GM12878 (cell line): ENCODE measurements around the gene PSMC6. TPM values are rescaled to one million over a fixed set of nuclear protein-coding genes. Genes with fewer than 3 reads are reported as not detected.
A peak's percentile ranks its signal among the peaks of the same experiment; 100 is the strongest.

Source experiments
- CBX5 ChIP-seq: sonication (generic); IDR thresholded peaks from 2 replicates; pipeline ENCODE4 v1.6.1; 2016; ENCODE audit warnings: low read depth, moderate library complexity, mild to moderate bottlenecking, inconsistent platforms
- CHD2 ChIP-seq: IDR thresholded peaks from 2 replicates; pipeline ENCODE4 v1.6.1; 2011; ENCODE audit warnings: low read depth, low read length, improper control_type of control experiment, borderline replicate concordance
- IKZF1 ChIP-seq: fragments of 450-650 bp; conservative IDR thresholded peaks from 2 replicates; pipeline ENCODE4 v1.6.1; 2017; ENCODE audit warnings: antibody characterized with exemption, mild to moderate bottlenecking
- JUND ChIP-seq: IDR thresholded peaks from 2 replicates; pipeline ENCODE4 v1.6.1; 2012; ENCODE audit warnings: low read depth, mild to moderate bottlenecking, low read length, improper control_type of control experiment, moderate library complexity
- KLF5 ChIP-seq: fragments of 450-650 bp; IDR thresholded peaks from 2 replicates; pipeline ENCODE4 v1.6.1; 2014; ENCODE audit warnings: mild to moderate bottlenecking; ENCODE audit not compliant: partially characterized antibody
- MEF2B ChIP-seq: fragments of 450-650 bp; IDR thresholded peaks from 2 replicates; pipeline ENCODE4 v1.6.1; 2018; ENCODE audit warnings: mild to moderate bottlenecking, moderate library complexity; ENCODE audit not compliant: partially characterized antibody, poor library complexity, severe bottlenecking
- PAX8 ChIP-seq: fragments of 450-650 bp; IDR thresholded peaks from 2 replicates; pipeline ENCODE4 v1.6.1; 2017; ENCODE audit warnings: mild to moderate bottlenecking, moderate library complexity
- RAD21 ChIP-seq: IDR thresholded peaks from 2 replicates; pipeline ENCODE4 v1.6.1; 2011; ENCODE audit warnings: mild to moderate bottlenecking, low read depth, low read length, moderate library complexity; ENCODE audit not compliant: insufficient read depth
- RAD51 ChIP-seq: fragments of 450-650 bp; IDR thresholded peaks from 2 replicates; pipeline ENCODE4 v1.6.1; 2016; ENCODE audit warnings: moderate library complexity, mild to moderate bottlenecking, inconsistent platforms
- SMARCA5 ChIP-seq: fragments of 450-650 bp; IDR thresholded peaks from 2 replicates; pipeline ENCODE4 v1.6.1; 2017; ENCODE audit warnings: mild to moderate bottlenecking
- SPI1 ChIP-seq: IDR thresholded peaks from 2 replicates; pipeline ENCODE4 v1.6.1; 2011; ENCODE audit warnings: low read depth, mild to moderate bottlenecking, low read length, moderate library complexity, borderline replicate concordance; ENCODE audit not compliant: insufficient read depth
- TCF3 ChIP-seq: IDR thresholded peaks from 2 replicates; pipeline ENCODE4 v1.6.1; 2012; ENCODE audit warnings: low read depth, mild to moderate bottlenecking, low read length, borderline replicate concordance; ENCODE audit not compliant: insufficient read depth
- WRNIP1 ChIP-seq: IDR thresholded peaks from 2 replicates; pipeline ENCODE4 v1.6.1; 2011; ENCODE audit warnings: low read depth, low read length, improper control_type of control experiment, borderline replicate concordance
- ZNF207 ChIP-seq: fragments of 450-650 bp; IDR thresholded peaks from 2 replicates; pipeline ENCODE4 v1.6.1; 2014; ENCODE audit warnings: antibody characterized with exemption, mild to moderate bottlenecking, borderline replicate concordance
- polyA plus RNA-seq, 11 experiments: library from polyadenylated mRNA; depleted of rRNA in 4 of 11; unstranded in 6 of 11; stranded (reverse) in 5 of 11; fragments of >200 nt; fragmentation: Nextera tagmentation in 4 of 11; fragmentation: Illumina TruSeq in 1 of 11; extraction: Ambion mirVana in 4 of 11; extraction: Trizol in 1 of 11; gene quantifications; 1 replicate in 1 of 11; 2 replicates in 10 of 11; pipeline versions ENCODE4 v1.2.1 to v1.2.3, GENCODE V29; 2011 to 2016; ENCODE audit warnings: inconsistent platforms in 2 of 11, missing spikeins in 2 of 11, low read depth in 1 of 11
- total RNA-seq, 4 experiments: library from RNA; depleted of rRNA in 3 of 4; stranded (reverse); fragments of >200 nt in 3 of 4; fragmentation: Illumina TruSeq in 1 of 4; extraction: Trizol in 1 of 4; gene quantifications; 2 replicates each; pipeline versions ENCODE4 v1.2.1 to v1.2.3, GENCODE V29; 2013 to 2021
- TF ChIP-seq, protein P1 (sequence below): fragments of 450-650 bp; IDR thresholded peaks from 2 replicates; pipeline ENCODE4 v1.6.1; 2016; ENCODE audit warnings: mild to moderate bottlenecking
- TF ChIP-seq, protein P2 (sequence below): fragments of 450-650 bp; conservative IDR thresholded peaks from 2 replicates; pipeline ENCODE4 v1.6.1; 2017; ENCODE audit warnings: mild to moderate bottlenecking, moderate library complexity
- TF ChIP-seq, protein P3 (sequence below): fragments of 450-650 bp; IDR thresholded peaks from 2 replicates; pipeline ENCODE4 v1.6.1; 2017; ENCODE audit warnings: mild to moderate bottlenecking, low read depth, inconsistent platforms; ENCODE audit not compliant: poor library complexity, severe bottlenecking
- TF ChIP-seq, protein P4 (sequence below): IDR thresholded peaks from 2 replicates; pipeline ENCODE4 v1.6.1; 2012; ENCODE audit warnings: low read length, inconsistent platforms
- TF ChIP-seq, protein P5 (sequence below), 3 experiments: IDR thresholded peaks in 2 of 3; conservative IDR thresholded peaks in 1 of 3; 2 replicates each; pipeline ENCODE4 v1.5.1; 2011; ENCODE audit warnings: low read depth in 3 of 3, low read length in 3 of 3, mild to moderate bottlenecking in 3 of 3, control low read depth in 2 of 3, moderate library complexity in 2 of 3, inconsistent platforms in 1 of 3, mixed read lengths in 1 of 3; ENCODE audit not compliant: control insufficient read depth in 2 of 3, insufficient read depth in 1 of 3; ENCODE audit errors: extremely low read depth in 1 of 3

PSMC6 gene
- total and polyA plus RNA-seq, 10 of the 15 experiments (the other 5 are each of a cell fraction or from before 2014, with no cell fraction given): 71.4 to 192 (median 153) TPM

DNA sequence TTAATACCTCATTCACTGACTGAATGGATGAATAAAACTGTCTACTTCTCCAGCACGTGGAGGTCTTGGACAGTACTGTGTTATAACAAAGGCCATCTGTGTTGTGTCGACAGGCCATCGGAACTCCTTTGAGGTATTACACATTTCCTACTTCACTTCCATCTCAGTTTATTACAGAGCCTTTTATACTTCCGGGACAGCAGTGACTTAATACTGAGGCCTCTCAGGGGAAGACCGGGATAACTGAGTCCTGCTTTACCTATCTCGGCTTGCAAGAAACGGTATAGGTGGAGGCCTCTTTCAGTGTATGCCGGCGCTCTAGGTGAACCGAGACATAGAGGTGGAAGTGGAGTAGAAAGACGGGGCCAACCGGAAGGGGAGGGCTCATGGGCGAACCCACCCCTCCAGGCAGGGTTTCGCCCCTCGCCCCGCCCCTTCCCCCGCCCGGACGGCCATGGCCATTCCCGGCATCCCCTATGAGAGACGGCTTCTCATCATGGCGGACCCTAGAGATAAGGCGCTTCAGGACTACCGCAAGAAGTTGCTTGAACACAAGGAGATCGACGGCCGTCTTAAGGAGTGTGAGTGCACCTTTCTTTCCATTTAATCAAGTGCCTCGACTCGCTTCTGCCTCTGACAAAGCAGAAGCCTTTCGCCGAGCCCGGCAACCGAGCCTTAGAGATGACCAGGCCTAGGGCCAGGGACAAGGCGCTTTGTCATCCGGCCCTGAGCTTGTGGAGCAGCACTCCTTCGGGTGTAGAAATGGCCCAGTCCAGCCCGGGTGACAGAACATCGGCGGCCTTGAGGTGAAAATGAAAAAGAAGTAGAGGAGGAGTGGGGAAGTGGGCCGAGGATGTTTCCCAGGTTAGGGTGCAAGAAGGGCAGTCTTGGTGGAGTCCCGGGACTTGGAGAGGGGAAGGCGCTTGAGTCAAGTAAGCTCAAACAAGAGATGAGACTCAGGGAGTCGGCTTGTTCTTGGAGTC, at the start of gene PSMC6 (continued):
- TF ChIP-seq CHD2 (no peak), ZNF207 (0 out of 2 replicates have a peak, but pooled peaks have one; percentile 24), PAX8 (no peak), SMARCA5 (no peak), JUND (no peak), RAD21 (no peak), MEF2B (no peak), RAD51 (no peak), KLF5 (no peak), SPI1 (peak; percentile 37; the same call in 1 of the 2 replicates), WRNIP1 (no peak), IKZF1 (peak; percentile 38; the same call in 1 of the 2 replicates), CBX5 (no peak), TCF3 (no peak)
- TF ChIP-seq, protein P1, sequence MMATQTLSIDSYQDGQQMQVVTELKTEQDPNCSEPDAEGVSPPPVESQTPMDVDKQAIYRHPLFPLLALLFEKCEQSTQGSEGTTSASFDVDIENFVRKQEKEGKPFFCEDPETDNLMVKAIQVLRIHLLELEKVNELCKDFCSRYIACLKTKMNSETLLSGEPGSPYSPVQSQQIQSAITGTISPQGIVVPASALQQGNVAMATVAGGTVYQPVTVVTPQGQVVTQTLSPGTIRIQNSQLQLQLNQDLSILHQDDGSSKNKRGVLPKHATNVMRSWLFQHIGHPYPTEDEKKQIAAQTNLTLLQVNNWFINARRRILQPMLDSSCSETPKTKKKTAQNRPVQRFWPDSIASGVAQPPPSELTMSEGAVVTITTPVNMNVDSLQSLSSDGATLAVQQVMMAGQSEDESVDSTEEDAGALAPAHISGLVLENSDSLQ: peak; percentile 55
- TF ChIP-seq, protein P2, sequence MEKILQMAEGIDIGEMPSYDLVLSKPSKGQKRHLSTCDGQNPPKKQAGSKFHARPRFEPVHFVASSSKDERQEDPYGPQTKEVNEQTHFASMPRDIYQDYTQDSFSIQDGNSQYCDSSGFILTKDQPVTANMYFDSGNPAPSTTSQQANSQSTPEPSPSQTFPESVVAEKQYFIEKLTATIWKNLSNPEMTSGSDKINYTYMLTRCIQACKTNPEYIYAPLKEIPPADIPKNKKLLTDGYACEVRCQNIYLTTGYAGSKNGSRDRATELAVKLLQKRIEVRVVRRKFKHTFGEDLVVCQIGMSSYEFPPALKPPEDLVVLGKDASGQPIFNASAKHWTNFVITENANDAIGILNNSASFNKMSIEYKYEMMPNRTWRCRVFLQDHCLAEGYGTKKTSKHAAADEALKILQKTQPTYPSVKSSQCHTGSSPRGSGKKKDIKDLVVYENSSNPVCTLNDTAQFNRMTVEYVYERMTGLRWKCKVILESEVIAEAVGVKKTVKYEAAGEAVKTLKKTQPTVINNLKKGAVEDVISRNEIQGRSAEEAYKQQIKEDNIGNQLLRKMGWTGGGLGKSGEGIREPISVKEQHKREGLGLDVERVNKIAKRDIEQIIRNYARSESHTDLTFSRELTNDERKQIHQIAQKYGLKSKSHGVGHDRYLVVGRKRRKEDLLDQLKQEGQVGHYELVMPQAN: peak; percentile 64
- TF ChIP-seq, protein P3, sequence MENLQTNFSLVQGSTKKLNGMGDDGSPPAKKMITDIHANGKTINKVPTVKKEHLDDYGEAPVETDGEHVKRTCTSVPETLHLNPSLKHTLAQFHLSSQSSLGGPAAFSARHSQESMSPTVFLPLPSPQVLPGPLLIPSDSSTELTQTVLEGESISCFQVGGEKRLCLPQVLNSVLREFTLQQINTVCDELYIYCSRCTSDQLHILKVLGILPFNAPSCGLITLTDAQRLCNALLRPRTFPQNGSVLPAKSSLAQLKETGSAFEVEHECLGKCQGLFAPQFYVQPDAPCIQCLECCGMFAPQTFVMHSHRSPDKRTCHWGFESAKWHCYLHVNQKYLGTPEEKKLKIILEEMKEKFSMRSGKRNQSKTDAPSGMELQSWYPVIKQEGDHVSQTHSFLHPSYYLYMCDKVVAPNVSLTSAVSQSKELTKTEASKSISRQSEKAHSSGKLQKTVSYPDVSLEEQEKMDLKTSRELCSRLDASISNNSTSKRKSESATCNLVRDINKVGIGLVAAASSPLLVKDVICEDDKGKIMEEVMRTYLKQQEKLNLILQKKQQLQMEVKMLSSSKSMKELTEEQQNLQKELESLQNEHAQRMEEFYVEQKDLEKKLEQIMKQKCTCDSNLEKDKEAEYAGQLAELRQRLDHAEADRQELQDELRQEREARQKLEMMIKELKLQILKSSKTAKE: peak; percentile 37
- TF ChIP-seq, protein P4, sequence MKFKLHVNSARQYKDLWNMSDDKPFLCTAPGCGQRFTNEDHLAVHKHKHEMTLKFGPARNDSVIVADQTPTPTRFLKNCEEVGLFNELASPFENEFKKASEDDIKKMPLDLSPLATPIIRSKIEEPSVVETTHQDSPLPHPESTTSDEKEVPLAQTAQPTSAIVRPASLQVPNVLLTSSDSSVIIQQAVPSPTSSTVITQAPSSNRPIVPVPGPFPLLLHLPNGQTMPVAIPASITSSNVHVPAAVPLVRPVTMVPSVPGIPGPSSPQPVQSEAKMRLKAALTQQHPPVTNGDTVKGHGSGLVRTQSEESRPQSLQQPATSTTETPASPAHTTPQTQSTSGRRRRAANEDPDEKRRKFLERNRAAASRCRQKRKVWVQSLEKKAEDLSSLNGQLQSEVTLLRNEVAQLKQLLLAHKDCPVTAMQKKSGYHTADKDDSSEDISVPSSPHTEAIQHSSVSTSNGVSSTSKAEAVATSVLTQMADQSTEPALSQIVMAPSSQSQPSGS: no peak
- TF ChIP-seq, protein P5, sequence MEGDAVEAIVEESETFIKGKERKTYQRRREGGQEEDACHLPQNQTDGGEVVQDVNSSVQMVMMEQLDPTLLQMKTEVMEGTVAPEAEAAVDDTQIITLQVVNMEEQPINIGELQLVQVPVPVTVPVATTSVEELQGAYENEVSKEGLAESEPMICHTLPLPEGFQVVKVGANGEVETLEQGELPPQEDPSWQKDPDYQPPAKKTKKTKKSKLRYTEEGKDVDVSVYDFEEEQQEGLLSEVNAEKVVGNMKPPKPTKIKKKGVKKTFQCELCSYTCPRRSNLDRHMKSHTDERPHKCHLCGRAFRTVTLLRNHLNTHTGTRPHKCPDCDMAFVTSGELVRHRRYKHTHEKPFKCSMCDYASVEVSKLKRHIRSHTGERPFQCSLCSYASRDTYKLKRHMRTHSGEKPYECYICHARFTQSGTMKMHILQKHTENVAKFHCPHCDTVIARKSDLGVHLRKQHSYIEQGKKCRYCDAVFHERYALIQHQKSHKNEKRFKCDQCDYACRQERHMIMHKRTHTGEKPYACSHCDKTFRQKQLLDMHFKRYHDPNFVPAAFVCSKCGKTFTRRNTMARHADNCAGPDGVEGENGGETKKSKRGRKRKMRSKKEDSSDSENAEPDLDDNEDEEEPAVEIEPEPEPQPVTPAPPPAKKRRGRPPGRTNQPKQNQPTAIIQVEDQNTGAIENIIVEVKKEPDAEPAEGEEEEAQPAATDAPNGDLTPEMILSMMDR (IDR thresholded peaks at IDR 0.05 in 2 of 3, conservative IDR thresholded peaks at IDR 0.05 in 1 of 3; ENCODE audit: control insufficient read depth in 2 of 3, extremely low read depth in 1 of 3, insufficient read depth in 1 of 3, low read depth in 3 of 3, low read length in 3 of 3): no peak
